Kidney epithelial cell (primary cell): ENCODE data around the gene FAM210A. TPM values are rescaled to one million over a fixed set of nuclear protein-coding genes. Genes with fewer than 3 reads are reported as not detected.

Experiments used
- DNase-seq: peaks from one replicate; pipeline ENCODE4 v3.0.0-alpha.2; 2010; ENCODE audit warnings: low read depth
- H3K27me3 ChIP-seq: 2 replicates; pipeline ENCODE4 v1.6.0; 2011; ENCODE audit warnings: low read length; ENCODE audit not compliant: control insufficient read depth, insufficient read depth
- H3K36me3 ChIP-seq: 2 replicates; pipeline ENCODE4 v1.5.1; 2011; ENCODE audit warnings: low read length; ENCODE audit not compliant: control insufficient read depth, insufficient read depth
- H3K4me3 ChIP-seq: 2 replicates; pipeline ENCODE4 v1.5.1; 2011; ENCODE audit warnings: low read depth, mild to moderate bottlenecking, control low read depth, low read length
- CTCF ChIP-seq: IDR thresholded peaks from 2 replicates; pipeline ENCODE4 v1.5.1; 2011; ENCODE audit warnings: mild to moderate bottlenecking, moderate library complexity, low read length, control low read depth, inconsistent platforms; ENCODE audit not compliant: insufficient read depth, poor library complexity, severe bottlenecking
- total RNA-seq: library from RNA; depleted of rRNA; stranded (reverse); fragments of >200 nt; gene quantifications from 2 replicates; pipeline ENCODE4 v1.2.3, GENCODE V29; 2015

The FAM210A gene
- total RNA-seq, 1 donor from 2014 or later: 13.6 TPM

DNA sequence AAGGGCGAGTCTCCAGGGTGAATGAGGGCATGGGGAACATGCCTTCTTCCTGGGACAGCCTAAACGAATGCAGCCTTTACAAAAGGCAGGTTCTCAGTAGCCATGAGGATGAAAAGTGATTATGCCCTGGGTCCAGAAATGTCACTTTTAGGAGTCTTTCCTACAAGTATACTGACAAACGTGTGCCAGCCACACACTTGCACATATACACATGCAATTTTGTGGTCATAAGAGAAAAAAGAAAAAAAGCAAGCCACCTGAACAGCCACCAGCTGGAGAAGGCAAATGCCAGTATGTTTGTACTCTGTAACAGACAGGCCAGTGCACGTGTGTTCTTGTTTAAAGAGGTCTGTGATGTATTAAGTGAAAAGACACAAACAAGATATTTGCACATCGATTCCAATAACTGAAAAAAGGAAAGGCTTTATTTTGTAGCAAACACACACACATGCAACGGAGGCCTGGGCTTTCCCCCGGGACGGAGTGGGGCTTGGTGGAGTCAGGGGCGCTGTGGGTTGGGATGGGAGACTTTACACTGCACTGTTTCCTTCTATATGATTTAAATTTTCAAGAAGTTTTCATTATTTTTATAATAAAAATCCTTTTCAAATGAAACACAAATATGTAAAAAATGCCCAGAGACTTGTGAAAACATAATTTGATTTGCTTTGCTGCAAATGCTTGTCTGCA is 108.4 kb downstream of the FAM210A start:
- DNase-seq: no peak
- Histone ChIP-seq H3K4me3 (no peak overlapping the region), H3K27me3 (peaks cover 11% of the 10 kb centered on the region), H3K36me3 (no peaks in the 10 kb centered on the region)
- TF ChIP-seq CTCF: no peak

- no peak for DNase-seq
- Histone ChIP-seq H3K36me3 (no peaks in the 10 kb centered on the region), H3K27me3 (peaks cover 20% of the 10 kb centered on the region), H3K4me3 (no peak overlapping the region)
- TF ChIP-seq CTCF: no peak
Observed at GRCh38 chr18:13616525-13617035, 109.8 kb downstream of the FAM210A start.

GRCh38 chr18:13616041-13616440 is 110.3 kb downstream of the FAM210A start:
- Histone ChIP-seq H3K4me3 (no peak overlapping the region), H3K27me3 (peaks cover 26% of the 10 kb centered on the region), H3K36me3 (no peaks in the 10 kb centered on the region)
- TF ChIP-seq CTCF: no peak
- no peak for DNase-seq

- no peak for TF ChIP-seq CTCF
- no peak overlapping the region for H3K4me3 ChIP-seq
- H3K36me3 ChIP-seq: no peaks in the 10 kb centered on the region
- peaks cover 28% of the 10 kb centered on the region for H3K27me3 ChIP-seq
- no peak for DNase-seq
Observed at GRCh38 chr18:13615432-13615861, 110.9 kb downstream of the FAM210A start.

DNA sequence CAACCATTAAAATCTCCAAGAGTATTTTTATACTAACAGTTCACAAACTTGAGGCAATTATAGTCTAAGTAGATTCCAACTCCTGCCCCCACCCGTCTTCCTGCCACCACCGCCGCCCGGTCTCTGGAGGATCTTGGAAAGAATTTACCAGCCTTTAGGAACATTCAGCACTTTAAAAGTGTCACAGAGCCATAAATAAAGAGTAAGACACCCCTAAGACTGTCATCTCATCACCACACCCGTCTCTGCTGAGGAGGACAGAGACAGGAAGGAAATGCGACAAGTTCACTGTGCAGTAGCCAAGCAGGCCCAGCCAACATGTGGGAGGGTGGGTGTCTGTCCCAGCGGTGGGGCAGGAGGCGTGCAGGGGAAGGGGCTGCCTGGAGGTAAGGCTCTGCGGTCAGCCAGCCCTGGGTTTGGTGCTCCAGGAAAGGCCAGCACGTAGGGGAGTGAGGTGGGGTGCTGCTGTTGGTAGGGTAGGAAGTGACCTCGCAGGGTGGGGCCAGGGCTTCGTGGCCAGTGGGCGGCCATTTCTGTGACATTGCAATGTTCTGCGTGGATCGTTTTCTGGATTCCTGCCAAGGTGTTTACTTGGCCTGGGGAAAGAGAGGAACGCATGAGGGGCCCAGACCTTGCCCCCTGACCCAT is 111.6 kb downstream of the FAM210A start:
- Histone ChIP-seq H3K4me3 (no peak overlapping the region), H3K36me3 (no peaks in the 10 kb centered on the region), H3K27me3 (peaks cover 28% of the 10 kb centered on the region)
- no peak for TF ChIP-seq CTCF
- DNase-seq: no peak
